Karpas-422 (cell line): ENCODE data around the gene CABYR. TPM values are rescaled to one million over a fixed set of nuclear protein-coding genes. Genes with fewer than 3 reads are reported as not detected.

ENCODE experiments used
- DNase-seq: peaks from one replicate; pipeline ENCODE4 v3.0.0-alpha.2; 2015
- H2AFZ ChIP-seq: fragments of 200-600 bp; sonication (generic); 2 replicates; pipeline ENCODE4 v1.6.1; 2014; ENCODE audit warnings: antibody characterized with exemption, low read length, mixed read lengths
- H3K27ac ChIP-seq: fragments of 200-600 bp; sonication (generic); 2 replicates; pipeline ENCODE4 v1.5.1; 2014; ENCODE audit warnings: mild to moderate bottlenecking, low read length, moderate library complexity
- H3K27me3 ChIP-seq: fragments of 200-600 bp; sonication (generic); 2 replicates; pipeline ENCODE4 v1.6.1; 2014; ENCODE audit warnings: low read length, mixed read lengths
- H3K36me3 ChIP-seq: fragments of 200-600 bp; sonication (generic); 2 replicates; pipeline ENCODE4 v1.6.1; 2014; ENCODE audit warnings: low read length, mixed read lengths; ENCODE audit not compliant: insufficient read depth
- H3K4me1 ChIP-seq: fragments of 200-600 bp; sonication (generic); 2 replicates; pipeline ENCODE4 v1.6.1; 2014; ENCODE audit warnings: mild to moderate bottlenecking, low read length, mixed read lengths
- H3K4me2 ChIP-seq: fragments of 200-600 bp; sonication (generic); 2 replicates; pipeline ENCODE4 v1.6.1; 2014; ENCODE audit warnings: low read length, low read depth, mild to moderate bottlenecking; ENCODE audit not compliant: poor library complexity, severe bottlenecking
- H3K4me3 ChIP-seq: fragments of 200-600 bp; sonication (generic); 2 replicates; pipeline ENCODE4 v1.5.1; 2014; ENCODE audit warnings: mild to moderate bottlenecking, antibody characterized with exemption, low read length, mixed read lengths
- H3K79me2 ChIP-seq: fragments of 200-600 bp; sonication (generic); 2 replicates; pipeline ENCODE4 v1.6.1; 2014; ENCODE audit warnings: mild to moderate bottlenecking, low read length, mixed read lengths
- H3K9ac ChIP-seq: fragments of 200-600 bp; sonication (generic); 2 replicates; pipeline ENCODE4 v1.6.0; 2014; ENCODE audit warnings: low read length
- H3K9me2 ChIP-seq: fragments of 200-600 bp; sonication (generic), shearing (Covaris generic); replicated peaks from 2 replicates; pipeline ENCODE4 v1.6.0; 2014; ENCODE audit warnings: mild to moderate bottlenecking, low read length, moderate library complexity; ENCODE audit not compliant: insufficient read depth
- H3K9me3 ChIP-seq: fragments of 300-700, 200-600 bp; sonication (generic); 2 replicates; pipeline ENCODE4 v1.6.1; 2014; ENCODE audit warnings: low read length, mixed read lengths
- H4K20me1 ChIP-seq: fragments of 200-600 bp; sonication (generic); 2 replicates; pipeline ENCODE4 v1.6.1; 2014; ENCODE audit warnings: mild to moderate bottlenecking, antibody characterized with exemption, low read length, low read depth; ENCODE audit not compliant: insufficient read depth
- total RNA-seq: library from RNA; depleted of rRNA; stranded (reverse); fragments of >200 nt; shearing (Covaris generic); gene quantifications from 2 replicates; pipeline ENCODE4 v1.2.3, GENCODE V29; 2014; ENCODE audit warnings: low replicate concordance

Gene CABYR
- total RNA-seq, 1 experiment from 2014 or later = not detected

- Histone ChIP-seq H3K36me3 (no peaks in the 10 kb centered on the region), H3K9me2 (no peaks in the 10 kb centered on the region), H3K79me2 (no peaks in the 10 kb centered on the region), H3K9me3 (no peaks in the 10 kb centered on the region), H3K27me3 (no peaks in the 10 kb centered on the region), H3K27ac (no peak overlapping the region), H4K20me1 (no peaks in the 10 kb centered on the region), H2AFZ (no peak overlapping the region), H3K9ac (no peak overlapping the region), H3K4me2 (no peak overlapping the region), H3K4me3 (no peak overlapping the region), H3K4me1 (no peaks in the 10 kb centered on the region)
- no peak for DNase-seq
Observed at GRCh38 chr18:24120676-24121075, 18.2 kb upstream of the CABYR start.

GRCh38 chr18:24121625-24122024 lies 17.2 kb upstream of the CABYR start:
- DNase-seq = no peak
- no peaks in the 10 kb centered on the region for H3K27me3 ChIP-seq
- H3K9me2 ChIP-seq = no peaks in the 10 kb centered on the region
- H3K4me3 ChIP-seq = no peak overlapping the region
- no peaks in the 10 kb centered on the region for H4K20me1 ChIP-seq
- H3K4me1 ChIP-seq = no peaks in the 10 kb centered on the region
- no peaks in the 10 kb centered on the region for H3K79me2 ChIP-seq
- no peaks in the 10 kb centered on the region for H3K9me3 ChIP-seq
- H2AFZ ChIP-seq = no peak overlapping the region
- H3K36me3 ChIP-seq = no peaks in the 10 kb centered on the region
- no peak overlapping the region for H3K9ac ChIP-seq
- no peak overlapping the region for H3K27ac ChIP-seq
- no peak overlapping the region for H3K4me2 ChIP-seq

GRCh38 chr18:24126155-24126961 lies 12.5 kb upstream of the CABYR start:
- Histone ChIP-seq H4K20me1 (no peaks in the 10 kb centered on the region), H3K4me1 (no peaks in the 10 kb centered on the region), H3K79me2 (no peaks in the 10 kb centered on the region), H3K27ac (no peak overlapping the region), H2AFZ (no peak overlapping the region), H3K9ac (no peak overlapping the region), H3K36me3 (no peaks in the 10 kb centered on the region), H3K4me2 (no peak overlapping the region), H3K9me3 (no peaks in the 10 kb centered on the region), H3K27me3 (no peaks in the 10 kb centered on the region), H3K4me3 (no peak overlapping the region), H3K9me2 (no peaks in the 10 kb centered on the region)
- no peak for DNase-seq

GRCh38 chr18:24127735-24128134 lies 11.1 kb upstream of the CABYR start:
- H3K9me2 ChIP-seq = no peaks in the 10 kb centered on the region
- H3K9me3 ChIP-seq = no peaks in the 10 kb centered on the region
- no peaks in the 10 kb centered on the region for H3K27me3 ChIP-seq
- H3K9ac ChIP-seq = no peak overlapping the region
- no peak overlapping the region for H3K4me2 ChIP-seq
- no peaks in the 10 kb centered on the region for H3K36me3 ChIP-seq
- H4K20me1 ChIP-seq = no peaks in the 10 kb centered on the region
- H3K79me2 ChIP-seq = no peaks in the 10 kb centered on the region
- no peaks in the 10 kb centered on the region for H3K4me1 ChIP-seq
- H3K27ac ChIP-seq = no peak overlapping the region
- no peak overlapping the region for H2AFZ ChIP-seq
- no peak for DNase-seq
- H3K4me3 ChIP-seq = no peak overlapping the region

- H4K20me1 ChIP-seq = no peaks in the 10 kb centered on the region
Observed at GRCh38 chr18:24128700-24129099, 10.2 kb upstream of the CABYR start.

GRCh38 chr18:24130494-24130893 lies 8.4 kb upstream of the CABYR start:
- Histone ChIP-seq H3K27me3 (no peaks in the 10 kb centered on the region), H3K4me1 (no peaks in the 10 kb centered on the region), H3K27ac (no peak overlapping the region), H3K4me3 (no peak overlapping the region), H3K36me3 (no peaks in the 10 kb centered on the region), H3K4me2 (no peak overlapping the region), H4K20me1 (no peaks in the 10 kb centered on the region), H3K9me3 (no peaks in the 10 kb centered on the region), H3K9me2 (no peaks in the 10 kb centered on the region), H3K79me2 (no peaks in the 10 kb centered on the region), H2AFZ (no peak overlapping the region), H3K9ac (no peak overlapping the region)
- no peak for DNase-seq

More at GRCh38 chr18:24128700-24129099, 10.2 kb upstream of the CABYR start:
- Histone ChIP-seq H3K4me2 (no peak overlapping the region), H3K4me1 (no peaks in the 10 kb centered on the region), H3K4me3 (no peak overlapping the region), H3K27me3 (no peaks in the 10 kb centered on the region), H3K9me3 (no peaks in the 10 kb centered on the region), H3K79me2 (no peaks in the 10 kb centered on the region), H3K9ac (no peak overlapping the region), H2AFZ (no peak overlapping the region), H3K36me3 (no peaks in the 10 kb centered on the region), H3K9me2 (no peaks in the 10 kb centered on the region), H3K27ac (no peak overlapping the region)
- DNase-seq = no peak

- Histone ChIP-seq H3K9me3 (no peaks in the 10 kb centered on the region), H3K36me3 (no peaks in the 10 kb centered on the region), H3K9ac (no peak overlapping the region), H3K27me3 (no peaks in the 10 kb centered on the region), H3K9me2 (no peaks in the 10 kb centered on the region), H2AFZ (no peak overlapping the region), H3K27ac (no peak overlapping the region), H3K4me2 (no peak overlapping the region), H3K79me2 (no peaks in the 10 kb centered on the region), H4K20me1 (no peaks in the 10 kb centered on the region), H3K4me3 (no peak overlapping the region), H3K4me1 (no peaks in the 10 kb centered on the region)
- DNase-seq = no peak
Observed at GRCh38 chr18:24136967-24137373, 1.9 kb upstream of the CABYR start.

GRCh38 chr18:24138409-24138788 lies 463 bp upstream of the CABYR start:
- Histone ChIP-seq H3K4me2 (no peak overlapping the region), H3K9me2 (no peaks in the 10 kb centered on the region), H3K79me2 (no peaks in the 10 kb centered on the region), H4K20me1 (no peaks in the 10 kb centered on the region), H3K4me1 (no peaks in the 10 kb centered on the region), H3K36me3 (no peaks in the 10 kb centered on the region), H2AFZ (no peak overlapping the region), H3K9me3 (no peaks in the 10 kb centered on the region), H3K4me3 (no peak overlapping the region), H3K27me3 (no peaks in the 10 kb centered on the region), H3K9ac (no peak overlapping the region), H3K27ac (no peak overlapping the region)
- DNase-seq = no peak
